Medulla oblongata (tissue), 1 donor: Measurements from ENCODE around the gene PDE4D.
"Not testable (repeated sequence)": the region's sequence is repeated elsewhere in the genome, so short reads cannot be mapped to it uniquely, and the experiment has no call there.

Source experiments
- DNase-seq: peaks from one replicate; pipeline ENCODE4 v3.0.0-alpha.2; 2015; ENCODE audit errors: extremely low spot score

PDE4D gene

DNA sequence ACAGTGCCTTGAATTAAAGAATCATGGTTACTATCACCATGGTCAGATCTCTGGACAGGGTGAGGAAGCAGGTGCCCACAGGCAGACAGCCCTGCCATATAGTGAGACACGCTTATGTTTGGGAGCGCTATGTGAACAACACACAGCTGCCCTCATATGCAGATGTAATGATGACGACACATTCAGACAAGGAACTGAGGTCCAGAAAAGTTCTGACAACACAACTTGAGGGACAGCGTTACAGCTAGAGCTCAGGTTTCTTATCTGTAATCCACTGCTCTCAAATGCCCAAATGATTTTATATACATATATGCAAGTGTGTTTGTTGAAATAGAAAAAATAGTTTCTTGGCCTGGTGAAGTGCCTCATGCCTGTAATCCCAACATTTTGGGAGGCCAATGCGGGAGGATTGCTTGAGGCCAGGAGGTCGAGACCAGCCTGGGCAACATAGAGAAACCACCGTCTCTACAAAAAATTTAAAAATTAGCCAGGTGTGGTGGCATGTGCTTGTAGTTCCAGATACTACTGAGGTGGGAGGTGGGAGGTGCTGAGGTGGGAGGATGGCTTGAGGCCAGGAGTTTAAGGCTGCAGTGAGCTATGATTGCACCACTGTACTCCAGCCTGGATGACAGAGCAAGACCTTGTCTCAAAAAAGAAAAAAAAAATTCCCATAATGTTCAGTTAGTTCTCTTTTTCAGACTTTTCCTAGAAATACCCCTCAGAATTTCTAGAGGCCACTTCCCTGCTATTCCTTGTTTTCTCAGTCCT is 887.4 kb downstream of the PDE4D start:
- no peak for DNase-seq

- no peak for DNase-seq
Observed at GRCh38 chr5:59003641-59004040, 889.9 kb downstream of the PDE4D start.

GRCh38 chr5:59003124-59003523 is 890.4 kb downstream of the PDE4D start:
- DNase-seq = no peak

GRCh38 chr5:59002162-59002825 is 891.2 kb downstream of the PDE4D start:
- no peak for DNase-seq

DNA sequence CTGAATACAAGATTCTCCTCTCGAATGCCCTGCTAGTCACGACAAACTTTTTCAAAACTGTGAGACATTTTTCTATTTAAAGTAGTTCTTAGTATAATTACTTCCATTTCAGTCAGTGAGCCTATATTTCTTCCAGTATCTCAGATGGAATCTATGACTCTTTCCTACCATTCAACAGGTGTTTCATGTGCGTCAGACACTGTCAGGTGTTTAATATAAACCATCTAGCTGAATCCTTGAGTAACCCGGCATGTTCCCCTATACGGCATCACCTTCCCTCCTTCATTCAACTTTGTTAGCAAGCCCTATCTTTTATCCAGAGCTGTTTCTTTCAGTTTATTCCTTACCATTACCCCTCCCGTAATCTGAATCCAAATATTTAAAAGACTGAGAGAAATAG is 891.8 kb downstream of the PDE4D start:
- DNase-seq = no peak

DNA sequence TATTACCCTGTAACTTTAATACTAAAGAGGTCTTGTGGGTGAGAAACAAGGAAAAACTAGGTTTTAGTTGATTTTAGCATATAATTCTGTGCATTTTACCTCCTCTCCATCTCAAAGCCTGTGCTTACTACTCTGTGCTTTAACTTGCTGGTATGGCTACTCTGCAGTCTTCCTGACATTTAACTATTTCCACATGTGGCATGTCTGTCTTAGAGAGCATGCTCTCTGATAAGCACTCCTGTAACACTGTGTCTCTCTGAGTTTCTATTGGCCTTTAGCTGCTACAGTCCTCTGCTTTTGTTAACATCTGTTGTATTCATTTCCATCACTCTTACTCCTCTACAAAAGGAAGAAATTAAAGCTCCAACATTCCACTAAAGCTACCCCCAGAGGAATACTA is 892.4 kb downstream of the PDE4D start:
- DNase-seq = no peak

GRCh38 chr5:59000211-59000610 is 893.3 kb downstream of the PDE4D start:
- DNase-seq = no peak

GRCh38 chr5:58999804-59000203 is 893.7 kb downstream of the PDE4D start:
- DNase-seq = peak; percentile 72

DNA sequence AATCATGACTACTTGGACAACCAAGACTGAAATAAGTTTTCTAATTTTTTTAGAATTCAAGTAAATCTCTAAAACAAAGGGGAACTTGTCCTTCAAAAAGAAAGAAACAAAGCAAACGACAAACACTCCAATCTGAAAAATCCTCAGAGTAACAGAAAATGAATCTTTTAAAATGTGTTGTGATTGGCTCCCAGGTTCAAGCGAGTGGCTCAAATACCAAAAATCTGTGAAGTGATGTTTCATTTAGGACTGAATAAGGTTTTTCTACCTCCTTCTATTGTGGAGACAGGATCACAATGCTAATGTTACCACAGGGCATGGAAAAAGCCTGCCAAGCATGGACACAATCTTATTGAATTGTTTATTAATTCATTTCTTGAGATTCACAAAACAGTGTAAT is 895.0 kb downstream of the PDE4D start:
- no peak for DNase-seq

DNA sequence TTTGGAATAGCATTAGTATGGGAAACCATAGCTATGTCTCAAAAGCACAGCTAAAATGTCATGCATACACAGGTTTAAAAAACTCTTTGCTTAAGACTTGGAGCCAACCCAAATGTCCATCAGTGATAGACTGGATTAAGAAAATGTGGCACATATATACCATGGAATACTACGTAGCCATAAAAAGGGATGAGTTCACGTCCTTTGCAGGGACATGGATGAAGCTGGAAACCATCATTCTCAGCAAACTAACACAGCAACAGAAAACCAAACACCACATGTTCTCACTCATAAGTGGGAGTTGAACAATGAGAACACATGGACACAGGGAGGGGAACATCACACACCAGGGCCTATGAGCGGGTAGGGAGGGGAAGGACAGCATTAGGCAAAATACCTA is 897.7 kb downstream of the PDE4D start:
- not testable (repeated sequence) for DNase-seq

- no peak for DNase-seq
Observed at GRCh38 chr5:58993461-58993860, 900.1 kb downstream of the PDE4D start.

DNA sequence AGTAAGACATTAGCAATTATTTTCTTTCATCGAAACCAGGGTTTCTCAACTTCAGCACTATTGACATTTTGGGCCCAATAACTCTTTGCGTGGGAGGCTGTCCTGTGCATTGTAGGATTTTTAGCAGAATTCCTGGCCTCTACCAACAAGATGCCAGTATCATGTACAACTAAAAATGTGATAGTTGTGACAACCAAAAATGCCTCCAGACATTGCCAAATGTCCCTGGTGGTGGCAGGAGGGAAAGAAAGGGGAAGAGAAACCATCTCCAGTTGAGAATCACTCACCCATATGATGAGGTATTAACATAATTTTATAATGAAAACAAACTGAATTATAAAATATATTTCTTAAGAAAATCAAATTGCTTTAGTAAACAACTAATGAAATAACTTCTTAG is 904.6 kb downstream of the PDE4D start:
- no peak for DNase-seq

- no peak for DNase-seq
Observed at GRCh38 chr5:58987193-58987592, 906.3 kb downstream of the PDE4D start.

DNA sequence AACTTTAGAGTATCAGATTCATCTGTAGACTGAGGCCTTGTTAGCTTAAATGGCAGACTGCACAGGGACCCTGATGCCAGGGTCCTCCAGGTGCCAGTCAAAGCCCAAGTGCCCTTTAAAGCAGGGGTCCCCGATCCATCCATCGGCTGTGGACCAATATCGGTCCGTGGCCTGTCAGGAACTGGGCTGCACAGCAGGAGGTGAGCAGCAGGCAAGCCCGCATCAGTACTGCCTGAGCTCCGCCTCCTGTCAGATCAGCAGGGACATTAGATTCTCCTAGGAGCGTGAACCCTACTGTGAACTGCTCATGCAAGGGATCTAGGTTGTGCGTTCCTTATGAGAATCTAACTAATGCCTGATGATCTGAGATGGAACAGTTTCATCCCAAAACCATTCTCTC is 907.2 kb downstream of the PDE4D start:
- no peak for DNase-seq

DNA sequence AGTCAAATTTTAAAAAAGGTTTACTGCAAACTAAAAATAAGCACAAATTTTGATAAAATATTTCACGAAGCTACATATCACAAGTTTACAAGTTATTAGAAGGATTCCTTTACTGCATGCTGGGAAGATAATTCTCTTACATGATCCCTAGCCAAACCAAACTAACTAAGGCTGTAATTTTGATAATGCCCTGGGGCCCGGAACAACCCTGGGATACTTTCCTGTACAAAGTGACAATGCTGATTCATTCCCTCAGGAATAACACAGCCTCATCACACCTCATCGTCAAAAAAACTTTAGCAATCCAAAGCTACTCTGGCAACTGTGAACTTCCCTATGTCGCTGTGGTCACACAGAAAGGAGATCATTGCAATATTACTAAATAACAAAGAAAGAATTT is 907.8 kb downstream of the PDE4D start:
- no peak for DNase-seq

- no peak for DNase-seq
Observed at GRCh38 chr5:58985311-58985710, 908.2 kb downstream of the PDE4D start.

GRCh38 chr5:58983526-58984452 is 909.7 kb downstream of the PDE4D start:
- DNase-seq = no peak

DNA sequence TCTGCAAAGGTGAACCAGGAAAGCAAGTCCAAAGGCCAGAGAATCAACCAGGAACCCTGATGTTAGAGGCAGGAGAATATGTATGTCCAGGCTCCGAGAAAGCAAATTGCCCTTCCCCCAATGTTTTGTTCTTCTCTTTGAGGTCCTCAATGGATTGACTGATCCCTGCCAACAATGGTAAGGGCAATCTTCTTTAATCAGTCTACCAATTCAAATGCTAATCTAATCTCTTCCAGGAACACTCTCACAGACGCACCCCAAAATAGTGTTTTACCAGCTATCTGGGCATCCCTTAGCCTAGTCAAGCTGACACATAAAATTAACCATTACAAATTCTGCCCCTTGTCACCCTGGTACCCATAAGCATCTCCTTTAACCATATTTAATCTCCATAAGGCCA is 912.6 kb downstream of the PDE4D start:
- no peak for DNase-seq

DNA sequence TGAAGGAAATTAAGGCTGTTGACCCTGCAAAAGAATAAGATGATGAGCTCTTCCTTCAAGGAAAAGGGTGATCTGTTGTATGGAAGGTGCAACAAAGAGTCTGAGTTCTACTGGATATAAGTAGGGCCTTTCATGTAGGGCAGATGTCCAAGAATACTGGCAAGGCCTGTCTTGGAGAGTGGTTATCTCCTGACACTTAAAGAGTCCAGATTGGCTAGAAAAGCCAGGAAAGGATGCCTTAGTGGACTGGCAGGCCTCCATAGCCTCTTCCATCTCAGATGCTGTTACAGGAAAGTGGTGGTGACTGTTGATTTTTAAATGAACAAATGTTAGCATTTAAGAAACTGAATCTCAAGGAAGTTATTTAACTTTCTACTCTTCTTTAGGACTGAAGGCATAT is 914.4 kb downstream of the PDE4D start:
- DNase-seq = no peak

DNA sequence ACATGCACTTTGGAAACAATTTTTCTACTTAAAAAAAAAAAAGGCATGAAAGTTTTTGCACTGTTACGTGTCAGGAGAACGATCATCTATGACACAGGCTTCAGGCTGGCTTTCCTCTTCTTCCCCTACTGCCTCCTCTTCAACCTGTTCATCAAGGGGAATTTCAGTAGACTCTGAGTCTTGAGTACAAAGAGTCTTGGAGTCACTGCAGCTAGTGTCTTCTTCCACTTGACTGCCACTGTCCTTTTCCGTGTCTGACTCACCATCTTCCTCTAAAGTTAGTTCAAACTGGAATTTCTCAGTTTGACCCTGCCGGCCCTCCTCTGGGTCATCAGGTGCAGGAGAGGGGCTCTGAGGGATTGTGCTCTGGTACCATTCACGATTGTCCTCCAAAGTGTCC is 918.9 kb downstream of the PDE4D start:
- DNase-seq = no peak

DNA sequence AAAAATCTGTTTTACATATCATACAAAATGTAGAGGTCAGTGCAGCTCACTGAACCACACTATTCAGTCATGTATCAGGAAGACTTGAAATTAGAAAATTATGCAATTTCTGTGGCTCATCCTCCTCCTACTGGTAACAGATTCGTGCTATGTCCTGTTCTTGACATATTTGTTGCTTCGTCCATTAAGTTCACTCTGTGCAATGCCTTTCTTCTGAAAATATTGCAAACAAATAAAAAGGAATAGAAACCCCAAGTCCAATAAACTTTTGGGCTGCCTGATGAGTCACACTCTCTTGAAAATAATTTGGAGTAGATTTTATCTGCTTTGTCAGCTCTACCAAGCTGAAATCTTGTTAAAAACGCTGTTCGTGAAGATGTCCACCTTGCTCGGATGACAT is 919.4 kb downstream of the PDE4D start:
- DNase-seq = no peak

- DNase-seq = no peak
Observed at GRCh38 chr5:58972301-58972700, 921.2 kb downstream of the PDE4D start.

- no peak for DNase-seq
Observed at GRCh38 chr5:58970766-58971165, 922.8 kb downstream of the PDE4D start.
